SU-DHL-6 (cell line): ENCODE data around the gene MTMR10.

Experiments used
- CTCF ChIP-seq: fragments of 200-600 bp; sonication (generic); IDR thresholded peaks from one replicate; pipeline ENCODE4 v1.5.1; 2017; ENCODE audit warnings: antibody characterized with exemption, mild to moderate bottlenecking, low read length, moderate library complexity; ENCODE audit not compliant: insufficient read depth, poor library complexity, severe bottlenecking
- EZH2phosphoT487 ChIP-seq: fragments of 200-600 bp; sonication (generic), shearing (Covaris generic); conservative IDR thresholded peaks from 2 replicates; pipeline ENCODE4 v1.6.1; 2018; ENCODE audit warnings: mild to moderate bottlenecking, antibody characterized with exemption, low read length, moderate library complexity, mixed read lengths

- no peak for TF ChIP-seq CTCF
- TF ChIP-seq EZH2phosphoT487 = no peak
Measured at GRCh38 chr15:31037731-31038477, 46.5 kb upstream of the MTMR10 start.
